ENCODE results near the gene PPIF. TPM values are rescaled to one million over a fixed set of nuclear protein-coding genes. Genes with fewer than 3 reads are reported as not detected.

The PPIF gene
- total RNA-seq, 3 donors from 2014 or later, result 16.0 to 39.3 (median 30.7) TPM

- no peaks in the 10 kb centered on the region for H3K36me3 ChIP-seq
- no peak for DNase-seq (ENCODE audit: low spot score in 2 of 2)
- H3K4me3 ChIP-seq, result no peak overlapping the region
- no peak overlapping the region for H3K27ac ChIP-seq
- H3K4me1 ChIP-seq, result no peaks in the 10 kb centered on the region
- TF ChIP-seq POLR2AphosphoS5 (IDR thresholded peaks at IDR 0.05) (no peak), CTCF (IDR thresholded peaks at IDR 0.05) (no peak), POLR2A (IDR thresholded peaks at IDR 0.05) (no peak)
- H3K27me3 ChIP-seq, result no peaks in the 10 kb centered on the region
- intact Hi-C loops (cut with DNase I; ENCODE audit: low total_unique reads), result no loop called here
- H3K9me3 ChIP-seq, result no peaks in the 10 kb centered on the region
These were observed 20.2 kb upstream of the PPIF start for GRCh38 chr10:79327090-79327457.

GRCh38 chr10:79328147-79328701 is 19.0 kb upstream of the PPIF start:
- no peak for DNase-seq (ENCODE audit: low spot score in 2 of 2)
- Histone ChIP-seq H3K4me1 (no peaks in the 10 kb centered on the region), H3K4me3 (no peak overlapping the region), H3K9me3 (no peaks in the 10 kb centered on the region), H3K36me3 (no peaks in the 10 kb centered on the region), H3K27ac (no peak overlapping the region), H3K27me3 (no peaks in the 10 kb centered on the region)
- no peak for TF ChIP-seq POLR2AphosphoS5 (IDR thresholded peaks at IDR 0.05)
- TF ChIP-seq CTCF (IDR thresholded peaks at IDR 0.05), result no peak
- no peak for TF ChIP-seq POLR2A (IDR thresholded peaks at IDR 0.05)
- intact Hi-C loops (cut with DNase I; ENCODE audit: low total_unique reads), result no loop called here

- Histone ChIP-seq H3K4me1 (no peaks in the 10 kb centered on the region), H3K4me3 (no peak overlapping the region), H3K27ac (no peak overlapping the region), H3K27me3 (no peaks in the 10 kb centered on the region), H3K9me3 (no peaks in the 10 kb centered on the region), H3K36me3 (no peaks in the 10 kb centered on the region)
- TF ChIP-seq CTCF (IDR thresholded peaks at IDR 0.05) (no peak), POLR2AphosphoS5 (IDR thresholded peaks at IDR 0.05) (no peak), POLR2A (IDR thresholded peaks at IDR 0.05) (no peak)
- DNase-seq (ENCODE audit: low spot score in 2 of 2), result no peak
- intact Hi-C loops (cut with DNase I; ENCODE audit: low total_unique reads), result no loop called here
These were observed 18.3 kb upstream of the PPIF start for GRCh38 chr10:79328737-79329504.

GRCh38 chr10:79329529-79329928 is 17.7 kb upstream of the PPIF start:
- intact Hi-C loops (cut with DNase I; ENCODE audit: low total_unique reads), result no loop called here
- DNase-seq (ENCODE audit: low spot score in 2 of 2), result no peak
- H3K4me3 ChIP-seq, result no peak overlapping the region
- no peak overlapping the region for H3K27ac ChIP-seq
- no peaks in the 10 kb centered on the region for H3K27me3 ChIP-seq
- H3K9me3 ChIP-seq, result no peaks in the 10 kb centered on the region
- TF ChIP-seq POLR2AphosphoS5 (IDR thresholded peaks at IDR 0.05) (no peak), CTCF (IDR thresholded peaks at IDR 0.05) (no peak), POLR2A (IDR thresholded peaks at IDR 0.05) (no peak)
- H3K4me1 ChIP-seq, result no peaks in the 10 kb centered on the region
- H3K36me3 ChIP-seq, result no peaks in the 10 kb centered on the region

- intact Hi-C loops (cut with DNase I; ENCODE audit: low total_unique reads), result loop anchor here (2.0 to 5.0 kb wide), 2 partner anchors 62 to 554 kb away; no protein-coding TSS in a partner anchor
- Histone ChIP-seq H3K36me3 (no peaks in the 10 kb centered on the region), H3K27ac (no peak overlapping the region)
These were observed 16.0 kb upstream of the PPIF start for GRCh38 chr10:79331226-79331625.

More at GRCh38 chr10:79331226-79331625, 16.0 kb upstream of the PPIF start:
- H3K4me3 ChIP-seq, result no peak overlapping the region
- H3K9me3 ChIP-seq, result no peaks in the 10 kb centered on the region
- DNase-seq (ENCODE audit: low spot score in 2 of 2), result no peak
- H3K27me3 ChIP-seq, result no peaks in the 10 kb centered on the region
- TF ChIP-seq POLR2A (IDR thresholded peaks at IDR 0.05), result no peak
- no peak for TF ChIP-seq CTCF (IDR thresholded peaks at IDR 0.05)
- TF ChIP-seq POLR2AphosphoS5 (IDR thresholded peaks at IDR 0.05), result no peak
- no peaks in the 10 kb centered on the region for H3K4me1 ChIP-seq

Measured in breast epithelium (tissue), 4 donors.